Liver (tissue), 9 donors: ENCODE data around the gene SH3RF3. TPM values are rescaled to one million over a fixed set of nuclear protein-coding genes. Genes with fewer than 3 reads are reported as not detected.

ENCODE experiments used
- DNase-seq: peaks from one replicate; pipeline ENCODE4 v3.0.0-alpha.2; 2017; ENCODE audit warnings: low spot score
- H3K27ac ChIP-seq, 2 donors: one replicate each; pipeline ENCODE4 v1.7.0; 2013; ENCODE audit warnings: inconsistent platforms in 2 of 2, low read length in 2 of 2, control low read depth in 1 of 2, low read depth in 1 of 2, mild to moderate bottlenecking in 1 of 2
- H3K27me3 ChIP-seq, 4 donors: one replicate each; pipeline versions ENCODE4 v1.6.1 to v1.7.0; 2013; ENCODE audit warnings: low read length in 3 of 4, inconsistent platforms in 1 of 4, mild to moderate bottlenecking in 1 of 4, moderate library complexity in 1 of 4; ENCODE audit not compliant: control insufficient read depth in 4 of 4, insufficient read depth in 4 of 4
- H3K36me3 ChIP-seq, 4 donors: one replicate each; pipeline versions ENCODE4 v1.6.1 to v1.7.0; 2013; ENCODE audit warnings: low read length in 3 of 4, mild to moderate bottlenecking in 3 of 4, low read depth in 1 of 4, moderate library complexity in 1 of 4; ENCODE audit not compliant: control insufficient read depth in 4 of 4, insufficient read depth in 3 of 4
- H3K4me1 ChIP-seq, 4 donors: one replicate each; pipeline versions ENCODE4 v1.6.1 to v1.7.0; 2013; ENCODE audit warnings: low read length in 3 of 4, mild to moderate bottlenecking in 3 of 4, moderate library complexity in 1 of 4; ENCODE audit not compliant: control insufficient read depth in 4 of 4, insufficient read depth in 4 of 4
- H3K4me3 ChIP-seq, 3 donors: one replicate each; pipeline versions ENCODE4 v1.6.1 to v1.7.0; 2013; ENCODE audit warnings: low read length in 3 of 3, control low read depth in 1 of 3, low read depth in 1 of 3, mild to moderate bottlenecking in 1 of 3
- H3K9ac ChIP-seq, 2 donors: one replicate each; pipeline ENCODE4 v1.7.0; 2013; ENCODE audit warnings: low read length in 2 of 2, mild to moderate bottlenecking in 2 of 2, moderate library complexity in 2 of 2, control low read depth in 1 of 2, low read depth in 1 of 2
- H3K9me3 ChIP-seq, 4 donors: one replicate each; pipeline versions ENCODE4 v1.6.1 to v1.7.0; 2013; ENCODE audit warnings: low read length in 3 of 4; ENCODE audit not compliant: control insufficient read depth in 4 of 4
- EGR1 ChIP-seq, 2 donors: IDR thresholded peaks; 2 replicates each; pipeline ENCODE4 v1.6.1; 2016 to 2018; ENCODE audit warnings: antibody characterized with exemption in 2 of 2, low read depth in 2 of 2
- FOXA1 ChIP-seq: IDR thresholded peaks from 2 replicates; pipeline ENCODE4 v1.6.1; 2016; ENCODE audit warnings: antibody characterized with exemption
- FOXA2 ChIP-seq: IDR thresholded peaks from 2 replicates; pipeline ENCODE4 v1.6.1; 2016; ENCODE audit warnings: antibody characterized with exemption
- GABPA ChIP-seq, 2 donors: IDR thresholded peaks in 1 of 2; conservative IDR thresholded peaks in 1 of 2; 2 replicates each; pipeline ENCODE4 v1.6.1; 2016; ENCODE audit warnings: antibody characterized with exemption in 2 of 2, mild to moderate bottlenecking in 1 of 2, moderate library complexity in 1 of 2
- HNF4A ChIP-seq, 2 donors: conservative IDR thresholded peaks; 2 replicates each; pipeline ENCODE4 v1.6.1; 2016; ENCODE audit warnings: antibody characterized with exemption in 2 of 2, mild to moderate bottlenecking in 2 of 2
- HNF4G ChIP-seq: IDR thresholded peaks from 2 replicates; pipeline ENCODE4 v1.6.1; 2016; ENCODE audit warnings: antibody characterized with exemption
- JUND ChIP-seq, 2 donors: IDR thresholded peaks; 2 replicates each; pipeline ENCODE4 v1.6.1; 2016; ENCODE audit warnings: antibody characterized with exemption in 2 of 2
- RAD21 ChIP-seq, 2 donors: IDR thresholded peaks; 2 replicates each; pipeline ENCODE4 v1.6.1; 2016; ENCODE audit warnings: antibody characterized with exemption in 2 of 2, mild to moderate bottlenecking in 2 of 2
- REST ChIP-seq: IDR thresholded peaks from 2 replicates; pipeline ENCODE4 v1.6.1; 2016; ENCODE audit warnings: antibody characterized with exemption, mild to moderate bottlenecking
- RXRA ChIP-seq, 2 donors: IDR thresholded peaks; 2 replicates each; pipeline ENCODE4 v1.6.1; 2017 to 2018; ENCODE audit warnings: antibody characterized with exemption in 2 of 2, mild to moderate bottlenecking in 1 of 2
- SP1 ChIP-seq: IDR thresholded peaks from 2 replicates; pipeline ENCODE4 v1.6.1; 2018; ENCODE audit warnings: antibody characterized with exemption, mild to moderate bottlenecking
- TAF1 ChIP-seq: conservative IDR thresholded peaks from 2 replicates; pipeline ENCODE4 v1.6.1; 2016; ENCODE audit warnings: antibody characterized with exemption, mild to moderate bottlenecking
- WGBS: extraction: QIAGEN DNeasy Blood & Tissue Kit; methylation state at CpG from one replicate; pipeline ENCODE4 v1.1.7; 2013; 5-methylcytosine and 5-hydroxymethylcytosine counted together
- polyA plus RNA-seq, 2 donors: library from polyadenylated mRNA; stranded (reverse) in 1 of 2; unstranded in 1 of 2; fragments of 200-250 nt in 1 of 2; fragments of >200 nt in 1 of 2; fragmentation: Nextera tagmentation in 1 of 2; extraction: Ambion mirVana in 1 of 2; gene quantifications; one replicate each; pipeline versions ENCODE4 v1.2.1 to v1.2.3, GENCODE V29; 2013 to 2015
- total RNA-seq, 2 donors: library from RNA; depleted of rRNA; stranded (reverse); fragments of >200 nt; gene quantifications; one replicate each; pipeline ENCODE4 v1.2.3, GENCODE V29; 2014
- TF ChIP-seq, protein P1 (sequence below): fragments of 150-350 bp; IDR thresholded peaks from 2 replicates; pipeline ENCODE4 v1.5.1; 2017; ENCODE audit warnings: improper control_type of control experiment, low read depth, low read length; ENCODE audit not compliant: missing input control
- TF ChIP-seq, protein P2 (sequence below): IDR thresholded peaks from 2 replicates; pipeline ENCODE4 v1.6.1; 2016; ENCODE audit warnings: antibody characterized with exemption
- TF ChIP-seq, protein P3 (sequence below): IDR thresholded peaks from 2 replicates; pipeline ENCODE4 v1.6.1; 2016; ENCODE audit warnings: antibody characterized with exemption
- donor health status: healthy.
- donor health status: healthy.
- donor health status: healthy.
- donor health status: healthy.
- donor health status: healthy.

Gene SH3RF3
- total and polyA plus RNA-seq, 4 donors = 0.11 to 1.0 (median 0.54) TPM

GRCh38 chr2:109141006-109141600 lies 12.1 kb downstream of the SH3RF3 start:
- H3K9me3 ChIP-seq = no peaks in the 10 kb centered on the region
- no peaks in the 10 kb centered on the region for H3K4me1 ChIP-seq
- no peak overlapping the region for H3K27ac ChIP-seq
- WGBS = 89% methylated on average over 12 of the region's 12 CpGs
- no peak overlapping the region for H3K4me3 ChIP-seq
- no peaks in the 10 kb centered on the region for H3K27me3 ChIP-seq
- TF ChIP-seq, protein P1, sequence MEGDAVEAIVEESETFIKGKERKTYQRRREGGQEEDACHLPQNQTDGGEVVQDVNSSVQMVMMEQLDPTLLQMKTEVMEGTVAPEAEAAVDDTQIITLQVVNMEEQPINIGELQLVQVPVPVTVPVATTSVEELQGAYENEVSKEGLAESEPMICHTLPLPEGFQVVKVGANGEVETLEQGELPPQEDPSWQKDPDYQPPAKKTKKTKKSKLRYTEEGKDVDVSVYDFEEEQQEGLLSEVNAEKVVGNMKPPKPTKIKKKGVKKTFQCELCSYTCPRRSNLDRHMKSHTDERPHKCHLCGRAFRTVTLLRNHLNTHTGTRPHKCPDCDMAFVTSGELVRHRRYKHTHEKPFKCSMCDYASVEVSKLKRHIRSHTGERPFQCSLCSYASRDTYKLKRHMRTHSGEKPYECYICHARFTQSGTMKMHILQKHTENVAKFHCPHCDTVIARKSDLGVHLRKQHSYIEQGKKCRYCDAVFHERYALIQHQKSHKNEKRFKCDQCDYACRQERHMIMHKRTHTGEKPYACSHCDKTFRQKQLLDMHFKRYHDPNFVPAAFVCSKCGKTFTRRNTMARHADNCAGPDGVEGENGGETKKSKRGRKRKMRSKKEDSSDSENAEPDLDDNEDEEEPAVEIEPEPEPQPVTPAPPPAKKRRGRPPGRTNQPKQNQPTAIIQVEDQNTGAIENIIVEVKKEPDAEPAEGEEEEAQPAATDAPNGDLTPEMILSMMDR = no peak
- TF ChIP-seq HNF4G = no peak
- TF ChIP-seq TAF1 = no peak
- TF ChIP-seq RXRA (IDR thresholded peaks at IDR 0.05) = no peak
- TF ChIP-seq EGR1 (IDR thresholded peaks at IDR 0.05; ENCODE audit: low read depth in 2 of 2) = no peak
- TF ChIP-seq, protein P2, sequence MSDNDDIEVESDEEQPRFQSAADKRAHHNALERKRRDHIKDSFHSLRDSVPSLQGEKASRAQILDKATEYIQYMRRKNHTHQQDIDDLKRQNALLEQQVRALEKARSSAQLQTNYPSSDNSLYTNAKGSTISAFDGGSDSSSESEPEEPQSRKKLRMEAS = no peak
- TF ChIP-seq HNF4A (conservative IDR thresholded peaks at IDR 0.05) = no peak
- no peak for TF ChIP-seq REST
- TF ChIP-seq, protein P3, sequence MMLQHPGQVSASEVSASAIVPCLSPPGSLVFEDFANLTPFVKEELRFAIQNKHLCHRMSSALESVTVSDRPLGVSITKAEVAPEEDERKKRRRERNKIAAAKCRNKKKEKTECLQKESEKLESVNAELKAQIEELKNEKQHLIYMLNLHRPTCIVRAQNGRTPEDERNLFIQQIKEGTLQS = no peak
- no peak for TF ChIP-seq SP1
- no peak for TF ChIP-seq FOXA1
- TF ChIP-seq JUND (IDR thresholded peaks at IDR 0.05) = no peak
- no peak for TF ChIP-seq GABPA (IDR thresholded peaks at IDR 0.05 in 1 of 2, conservative IDR thresholded peaks at IDR 0.05 in 1 of 2)
- no peak for TF ChIP-seq RAD21 (IDR thresholded peaks at IDR 0.05)
- no peaks in the 10 kb centered on the region for H3K36me3 ChIP-seq
- no peak overlapping the region for H3K9ac ChIP-seq
- DNase-seq = no peak

DNA sequence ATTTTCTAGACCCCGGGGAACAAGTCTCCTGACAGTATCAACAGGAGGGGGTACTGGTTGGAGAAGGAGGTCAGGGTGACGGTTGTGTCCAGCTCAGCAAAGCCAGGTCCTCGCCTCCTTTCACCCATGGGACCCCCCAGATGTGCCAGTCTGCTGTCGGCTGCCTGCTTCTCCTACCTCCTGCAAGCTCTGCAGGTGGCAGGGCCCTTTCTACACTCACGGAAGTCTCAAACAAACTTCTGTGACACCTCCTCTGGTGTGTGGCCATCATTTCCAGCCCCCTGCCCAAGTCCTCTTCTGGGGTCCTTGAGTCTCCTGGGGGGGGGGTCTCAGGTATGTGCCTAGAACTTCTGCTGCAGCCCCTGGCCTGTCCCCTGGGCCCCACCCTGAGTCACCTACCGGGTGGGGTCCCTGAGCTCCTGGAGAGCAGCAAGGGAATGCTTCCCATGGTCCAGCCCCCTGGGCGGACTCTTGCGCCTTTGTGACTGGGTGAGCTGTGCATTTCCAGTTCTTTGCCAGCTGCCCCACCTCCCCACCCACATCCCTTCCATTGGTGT lies 12.8 kb downstream of the SH3RF3 start:
- H3K9ac ChIP-seq = no peak overlapping the region
- 94% methylated on average over 8 of the region's 8 CpGs for WGBS
- TF ChIP-seq REST (no peak), FOXA2 (no peak), FOXA1 (no peak), RAD21 (IDR thresholded peaks at IDR 0.05) (no peak), GABPA (IDR thresholded peaks at IDR 0.05 in 1 of 2, conservative IDR thresholded peaks at IDR 0.05 in 1 of 2) (no peak)

More for the DNA sequence above, 12.8 kb downstream of the SH3RF3 start:
- Histone ChIP-seq H3K36me3 (no peaks in the 10 kb centered on the region), H3K27me3 (no peaks in the 10 kb centered on the region), H3K27ac (no peak overlapping the region), H3K4me3 (no peak overlapping the region), H3K9me3 (no peaks in the 10 kb centered on the region), H3K4me1 (no peaks in the 10 kb centered on the region)
- DNase-seq = no peak
